Measurements from ENCODE around the gene YKT6.
A peak's percentile ranks its signal among the peaks of the same experiment; 100 is the strongest.

The YKT6 gene

GRCh38 chr7:44225566-44226395 is 25.0 kb downstream of the YKT6 start:
- peaks cover 4% of the 10 kb centered on the region for H3K79me1 ChIP-seq (ENCODE audit: low read depth, low read length)
- peak overlapping the region; percentile 64 for H3K18ac ChIP-seq (ENCODE audit: low read length)
- no CpG with 5 or more reads among the region's 26 CpGs for WGBS, 2 donors (ENCODE audit: extremely low coverage in 2 of 2, insufficient read length in 2 of 2, insufficient replicate concordance in 1 of 2)
- no peak overlapping the region for H3K9ac ChIP-seq (ENCODE audit: low read depth, low read length, poor library complexity)
- H3K23ac ChIP-seq (ENCODE audit: low read depth, low read length, poor library complexity): peak overlapping the region; percentile 55
- DNase-seq (ENCODE audit: low spot score): no peak
- H3K4me1 ChIP-seq (ENCODE audit: control insufficient read depth in 2 of 2, insufficient read depth in 1 of 2, low read depth in 1 of 2, low read length in 2 of 2): peaks cover 4 to 15% of the 10 kb centered on the region in 2 donors
- H2BK15ac ChIP-seq (ENCODE audit: low read length): peak overlapping the region; percentile 81
- no peaks in the 10 kb centered on the region for H3K36me3 ChIP-seq (replicated peaks in 1 of 2; ENCODE audit: control insufficient read depth in 2 of 2, insufficient read depth in 2 of 2, low read length in 2 of 2)
- H2BK5ac ChIP-seq (ENCODE audit: low read length): no peak overlapping the region
- no peak overlapping the region for H3K14ac ChIP-seq (ENCODE audit: low read length)
- no peak overlapping the region for H4K91ac ChIP-seq (ENCODE audit: low read depth, low read length, poor library complexity)
- H3K27me3 ChIP-seq (ENCODE audit: control insufficient read depth in 3 of 3, insufficient read depth in 3 of 3, low read depth in 1 of 3, low read length in 3 of 3): peaks cover 0 to 48% (median 0%) of the 10 kb centered on the region in 3 experiments
- H3K4ac ChIP-seq (ENCODE audit: low read length): no peak overlapping the region
- peak overlapping the region; percentile 72 for H2BK120ac ChIP-seq (ENCODE audit: low read depth, low read length)
- H2AFZ ChIP-seq (ENCODE audit: low read length): no peak overlapping the region
- no peak overlapping the region for H3K4me3 ChIP-seq (ENCODE audit: low read length in 2 of 2)
- peak overlapping the region; percentile 70 for H2AK5ac ChIP-seq (ENCODE audit: low read depth, low read length)
- peak overlapping the region; percentile 43 for H4K8ac ChIP-seq (ENCODE audit: low read depth, low read length)
- H3K4me2 ChIP-seq (ENCODE audit: insufficient read depth, low read length, poor library complexity, severe bottlenecking): no peak overlapping the region
- no peak overlapping the region for H3K27ac ChIP-seq (replicated peaks; ENCODE audit: low read length)
- peaks cover 0 to 2% of the 10 kb centered on the region in 2 donors for H3K9me3 ChIP-seq (replicated peaks in 1 of 2; ENCODE audit: control insufficient read depth in 2 of 2, insufficient read depth in 1 of 2, low read depth in 1 of 2, low read length in 2 of 2)
- peak overlapping the region; percentile 58 for H2BK12ac ChIP-seq (ENCODE audit: low read length)

- peak overlapping the region; percentile 81 for H2BK15ac ChIP-seq (ENCODE audit: low read length)
- H4K8ac ChIP-seq (ENCODE audit: low read depth, low read length): no peak overlapping the region
- H2BK120ac ChIP-seq (ENCODE audit: low read depth, low read length): no peak overlapping the region
- H3K27me3 ChIP-seq (ENCODE audit: control insufficient read depth in 3 of 3, insufficient read depth in 3 of 3, low read depth in 1 of 3, low read length in 3 of 3): peaks cover 0 to 50% (median 0%) of the 10 kb centered on the region in 3 experiments
- H3K79me1 ChIP-seq (ENCODE audit: low read depth, low read length): peaks cover 6% of the 10 kb centered on the region
- no peak overlapping the region for H2AFZ ChIP-seq (ENCODE audit: low read length)
- no peak overlapping the region for H3K23ac ChIP-seq (ENCODE audit: low read depth, low read length, poor library complexity)
- H3K4me2 ChIP-seq (ENCODE audit: insufficient read depth, low read length, poor library complexity, severe bottlenecking): no peak overlapping the region
- no peak overlapping the region for H2BK12ac ChIP-seq (ENCODE audit: low read length)
- no peak for DNase-seq (ENCODE audit: low spot score)
- no peak overlapping the region for H3K9ac ChIP-seq (ENCODE audit: low read depth, low read length, poor library complexity)
- no peak overlapping the region for H3K4me3 ChIP-seq (ENCODE audit: low read length in 2 of 2)
- no peak overlapping the region for H3K27ac ChIP-seq (replicated peaks; ENCODE audit: low read length)
- H3K14ac ChIP-seq (ENCODE audit: low read length): no peak overlapping the region
- WGBS, 2 donors (ENCODE audit: extremely low coverage in 2 of 2, insufficient read length in 2 of 2, insufficient replicate concordance in 1 of 2): no CpG with 5 or more reads among the region's 17 CpGs
- peaks cover 0 to 2% of the 10 kb centered on the region in 2 donors for H3K9me3 ChIP-seq (replicated peaks in 1 of 2; ENCODE audit: control insufficient read depth in 2 of 2, insufficient read depth in 1 of 2, low read depth in 1 of 2, low read length in 2 of 2)
- no peak overlapping the region for H2AK5ac ChIP-seq (ENCODE audit: low read depth, low read length)
- no peak overlapping the region for H3K18ac ChIP-seq (ENCODE audit: low read length)
- peaks cover 4 to 15% of the 10 kb centered on the region in 2 donors for H3K4me1 ChIP-seq (ENCODE audit: control insufficient read depth in 2 of 2, insufficient read depth in 1 of 2, low read depth in 1 of 2, low read length in 2 of 2)
- H2BK5ac ChIP-seq (ENCODE audit: low read length): no peak overlapping the region
- peak overlapping the region; percentile 53 for H4K91ac ChIP-seq (ENCODE audit: low read depth, low read length, poor library complexity)
- H3K4ac ChIP-seq (ENCODE audit: low read length): no peak overlapping the region
- no peaks in the 10 kb centered on the region for H3K36me3 ChIP-seq (replicated peaks in 1 of 2; ENCODE audit: control insufficient read depth in 2 of 2, insufficient read depth in 2 of 2, low read length in 2 of 2)
Observed at GRCh38 chr7:44226396-44226753, 25.6 kb downstream of the YKT6 start.

- no peak overlapping the region for H3K4ac ChIP-seq (ENCODE audit: low read length)
- H3K9me3 ChIP-seq (replicated peaks in 1 of 2; ENCODE audit: control insufficient read depth in 2 of 2, insufficient read depth in 1 of 2, low read depth in 1 of 2, low read length in 2 of 2): peaks cover 0 to 2% of the 10 kb centered on the region in 2 donors
- H2AFZ ChIP-seq (ENCODE audit: low read length): no peak overlapping the region
- peak overlapping the region; percentile 83 for H2BK15ac ChIP-seq (ENCODE audit: low read length)
- H3K4me1 ChIP-seq (ENCODE audit: control insufficient read depth in 2 of 2, insufficient read depth in 1 of 2, low read depth in 1 of 2, low read length in 2 of 2): peaks cover 4 to 15% of the 10 kb centered on the region in 2 donors
- H4K8ac ChIP-seq (ENCODE audit: low read depth, low read length): peak overlapping the region; percentile 43
- no peak overlapping the region for H3K23ac ChIP-seq (ENCODE audit: low read depth, low read length, poor library complexity)
- H3K79me1 ChIP-seq (ENCODE audit: low read depth, low read length): peaks cover 5% of the 10 kb centered on the region
- H3K27ac ChIP-seq (replicated peaks; ENCODE audit: low read length): no peak overlapping the region
- DNase-seq (ENCODE audit: low spot score): no peak
- WGBS, 2 donors (ENCODE audit: extremely low coverage in 2 of 2, insufficient read length in 2 of 2, insufficient replicate concordance in 1 of 2): no CpG with 5 or more reads among the region's 14 CpGs
- no peak overlapping the region for H3K18ac ChIP-seq (ENCODE audit: low read length)
- no peak overlapping the region for H2BK5ac ChIP-seq (ENCODE audit: low read length)
- H3K36me3 ChIP-seq (replicated peaks in 1 of 2; ENCODE audit: control insufficient read depth in 2 of 2, insufficient read depth in 2 of 2, low read length in 2 of 2): no peaks in the 10 kb centered on the region
- H4K91ac ChIP-seq (ENCODE audit: low read depth, low read length, poor library complexity): no peak overlapping the region
- no peak overlapping the region for H3K14ac ChIP-seq (ENCODE audit: low read length)
- no peak overlapping the region for H3K9ac ChIP-seq (ENCODE audit: low read depth, low read length, poor library complexity)
- H3K4me2 ChIP-seq (ENCODE audit: insufficient read depth, low read length, poor library complexity, severe bottlenecking): no peak overlapping the region
- peak overlapping the region in 1 of 2 donors; percentile 30 for H3K4me3 ChIP-seq (ENCODE audit: low read length in 2 of 2)
- H2BK120ac ChIP-seq (ENCODE audit: low read depth, low read length): no peak overlapping the region
- no peak overlapping the region for H2BK12ac ChIP-seq (ENCODE audit: low read length)
- H2AK5ac ChIP-seq (ENCODE audit: low read depth, low read length): peak overlapping the region; percentile 83
- peaks cover 0 to 50% (median 0%) of the 10 kb centered on the region in 3 experiments for H3K27me3 ChIP-seq (ENCODE audit: control insufficient read depth in 3 of 3, insufficient read depth in 3 of 3, low read depth in 1 of 3, low read length in 3 of 3)
Observed at GRCh38 chr7:44227911-44228310, 27.1 kb downstream of the YKT6 start.

- Histone ChIP-seq H3K36me3 (replicated peaks in 1 of 2; ENCODE audit: control insufficient read depth in 2 of 2, insufficient read depth in 2 of 2, low read length in 2 of 2) (no peaks in the 10 kb centered on the region), H3K79me1 (ENCODE audit: low read depth, low read length) (peaks cover 2% of the 10 kb centered on the region), H4K91ac (ENCODE audit: low read depth, low read length, poor library complexity) (no peak overlapping the region), H3K9ac (ENCODE audit: low read depth, low read length, poor library complexity) (peak overlapping the region; percentile 12), H2AFZ (ENCODE audit: low read length) (no peak overlapping the region), H3K27me3 (ENCODE audit: control insufficient read depth in 3 of 3, insufficient read depth in 3 of 3, low read depth in 1 of 3, low read length in 3 of 3) (peaks cover 0 to 55% (median 0%) of the 10 kb centered on the region in 3 experiments), H2BK120ac (ENCODE audit: low read depth, low read length) (no peak overlapping the region), H3K4me3 (ENCODE audit: low read length in 2 of 2) (no peak overlapping the region), H2AK5ac (ENCODE audit: low read depth, low read length) (peak overlapping the region; percentile 83), H3K14ac (ENCODE audit: low read length) (no peak overlapping the region), H3K27ac (replicated peaks; ENCODE audit: low read length) (no peak overlapping the region), H3K23ac (ENCODE audit: low read depth, low read length, poor library complexity) (peak overlapping the region; percentile 31), H3K4me2 (ENCODE audit: insufficient read depth, low read length, poor library complexity, severe bottlenecking) (no peak overlapping the region), H3K4me1 (ENCODE audit: control insufficient read depth in 2 of 2, insufficient read depth in 1 of 2, low read depth in 1 of 2, low read length in 2 of 2) (peaks cover under 1 to 6% of the 10 kb centered on the region in 2 donors), H3K4ac (ENCODE audit: low read length) (no peak overlapping the region), H3K18ac (ENCODE audit: low read length) (peak overlapping the region; percentile 80), H2BK12ac (ENCODE audit: low read length) (peak overlapping the region; percentile 22), H2BK15ac (ENCODE audit: low read length) (peak overlapping the region; percentile 83), H4K8ac (ENCODE audit: low read depth, low read length) (peak overlapping the region; percentile 23), H2BK5ac (ENCODE audit: low read length) (no peak overlapping the region), H3K9me3 (replicated peaks in 1 of 2; ENCODE audit: control insufficient read depth in 2 of 2, insufficient read depth in 1 of 2, low read depth in 1 of 2, low read length in 2 of 2) (peaks cover 0 to 2% of the 10 kb centered on the region in 2 donors)
- no peak for DNase-seq (ENCODE audit: low spot score)
- no CpG with 5 or more reads among the region's 29 CpGs for WGBS, 2 donors (ENCODE audit: extremely low coverage in 2 of 2, insufficient read length in 2 of 2, insufficient replicate concordance in 1 of 2)
Observed at GRCh38 chr7:44228571-44229350, 28.0 kb downstream of the YKT6 start.

Data from neuronal stem cell (in vitro differentiated cells).